Measurements from ENCODE around the gene SH3PXD2A.

The SH3PXD2A gene

GRCh38 chr10:103852856-103853255 is 2.5 kb downstream of the SH3PXD2A start:
- TF ChIP-seq CTCF (conservative IDR thresholded peaks at IDR 0.05; ENCODE audit: control insufficient read depth, insufficient read depth, low read depth, low read length) = no peak
- no peak overlapping the region for H3K4me3 ChIP-seq (ENCODE audit: control insufficient read depth, low read depth, low read length)
- DNase-seq (ENCODE audit: low read depth) = peak; percentile 81

- no peak overlapping the region for H3K4me3 ChIP-seq (ENCODE audit: control insufficient read depth, low read depth, low read length)
- no peak for TF ChIP-seq CTCF (conservative IDR thresholded peaks at IDR 0.05; ENCODE audit: control insufficient read depth, insufficient read depth, low read depth, low read length)
- peak; percentile 92 for DNase-seq (ENCODE audit: low read depth)
Observed at GRCh38 chr10:103852189-103852711, 3.1 kb downstream of the SH3PXD2A start.

GRCh38 chr10:103851261-103851660 is 4.1 kb downstream of the SH3PXD2A start:
- no peak for DNase-seq (ENCODE audit: low read depth)
- H3K4me3 ChIP-seq (ENCODE audit: control insufficient read depth, low read depth, low read length) = no peak overlapping the region
- TF ChIP-seq CTCF (conservative IDR thresholded peaks at IDR 0.05; ENCODE audit: control insufficient read depth, insufficient read depth, low read depth, low read length) = no peak

- H3K4me3 ChIP-seq (ENCODE audit: control insufficient read depth, low read depth, low read length) = peak overlapping the region; percentile 17
- no peak for DNase-seq (ENCODE audit: low read depth)
Observed at GRCh38 chr10:103850572-103850895, 4.8 kb downstream of the SH3PXD2A start.

GRCh38 chr10:103849880-103850571 is 5.3 kb downstream of the SH3PXD2A start:
- peak; percentile 98 for DNase-seq (ENCODE audit: low read depth)
- TF ChIP-seq CTCF (conservative IDR thresholded peaks at IDR 0.05; ENCODE audit: control insufficient read depth, insufficient read depth, low read depth, low read length) = no peak

More at GRCh38 chr10:103850572-103850895, 4.8 kb downstream of the SH3PXD2A start:
- no peak for TF ChIP-seq CTCF (conservative IDR thresholded peaks at IDR 0.05; ENCODE audit: control insufficient read depth, insufficient read depth, low read depth, low read length)

GRCh38 chr10:103849212-103849877 is 6.0 kb downstream of the SH3PXD2A start:
- no peak for TF ChIP-seq CTCF (conservative IDR thresholded peaks at IDR 0.05; ENCODE audit: control insufficient read depth, insufficient read depth, low read depth, low read length)
- DNase-seq (ENCODE audit: low read depth) = no peak
- no peak overlapping the region for H3K4me3 ChIP-seq (ENCODE audit: control insufficient read depth, low read depth, low read length)

More at GRCh38 chr10:103849880-103850571, 5.3 kb downstream of the SH3PXD2A start:
- H3K4me3 ChIP-seq (ENCODE audit: control insufficient read depth, low read depth, low read length) = peak overlapping the region; percentile 38
